SJCRH30 (cell line): ENCODE data around the gene TLL1. TPM values are rescaled to one million over a fixed set of nuclear protein-coding genes. Genes with fewer than 3 reads are reported as not detected.

Experiments
- DNase-seq, 2 experiments: peaks; one replicate each; pipeline ENCODE4 v3.0.0-alpha.2; 2015 to 2020
- H3K27ac ChIP-seq: fragments of 250-450 bp; sonication (Bioruptor Pico); 2 replicates; pipeline ENCODE4 v1.5.1; 2020; ENCODE audit warnings: mild to moderate bottlenecking, moderate library complexity
- H3K27me3 ChIP-seq: fragments of 250-450 bp; sonication (Bioruptor Pico); 2 replicates; pipeline ENCODE4 v1.5.1; 2020; ENCODE audit warnings: mild to moderate bottlenecking, moderate library complexity
- H3K36me3 ChIP-seq: fragments of 250-450 bp; sonication (Bioruptor Pico); 2 replicates; pipeline ENCODE4 v1.5.1; 2020; ENCODE audit warnings: mild to moderate bottlenecking, moderate library complexity
- H3K4me1 ChIP-seq: fragments of 250-450 bp; sonication (Bioruptor Pico); 2 replicates; pipeline ENCODE4 v1.5.1; 2020; ENCODE audit warnings: mild to moderate bottlenecking, moderate library complexity
- H3K4me3 ChIP-seq: fragments of 250-450 bp; sonication (Bioruptor Pico); 2 replicates; pipeline ENCODE4 v1.5.1; 2020; ENCODE audit warnings: mild to moderate bottlenecking, moderate library complexity
- H3K9me3 ChIP-seq: fragments of 250-450 bp; sonication (Bioruptor Pico); replicated peaks from 2 replicates; pipeline ENCODE4 v1.5.1; 2020; ENCODE audit warnings: mild to moderate bottlenecking, moderate library complexity
- total RNA-seq: library from RNA; depleted of rRNA; stranded (reverse); fragments of >200 nt; shearing (Covaris generic); gene quantifications from 2 replicates; pipeline ENCODE4 v1.2.3, GENCODE V29; 2014

The TLL1 gene
- total RNA-seq, 1 experiment from 2014 or later: 1.4 TPM

DNA sequence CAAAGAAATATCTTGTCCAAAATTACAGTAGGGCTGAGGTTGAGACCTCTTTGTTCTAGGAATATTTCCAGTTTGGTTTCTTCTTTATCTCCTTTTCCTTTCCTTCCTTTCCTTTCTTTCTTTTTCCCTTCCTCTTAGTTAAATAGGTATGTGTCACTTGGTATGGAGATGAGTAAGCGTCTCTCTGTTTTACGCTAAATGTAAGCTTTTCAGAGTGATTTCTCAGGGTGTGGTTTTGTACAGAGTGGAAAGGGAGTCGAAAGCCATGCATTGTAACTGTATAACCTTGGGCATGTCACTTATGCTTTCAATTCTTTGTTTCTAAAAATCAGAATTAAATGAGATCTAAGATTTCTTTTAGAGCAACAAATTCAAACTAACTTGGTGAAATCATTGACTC, 54.8 kb downstream of the TLL1 start:
- Histone ChIP-seq H3K27me3 (no peaks in the 10 kb centered on the region), H3K36me3 (no peaks in the 10 kb centered on the region), H3K9me3 (no peaks in the 10 kb centered on the region), H3K4me3 (no peak overlapping the region), H3K4me1 (no peaks in the 10 kb centered on the region), H3K27ac (no peak overlapping the region)
- no peak for DNase-seq

DNA sequence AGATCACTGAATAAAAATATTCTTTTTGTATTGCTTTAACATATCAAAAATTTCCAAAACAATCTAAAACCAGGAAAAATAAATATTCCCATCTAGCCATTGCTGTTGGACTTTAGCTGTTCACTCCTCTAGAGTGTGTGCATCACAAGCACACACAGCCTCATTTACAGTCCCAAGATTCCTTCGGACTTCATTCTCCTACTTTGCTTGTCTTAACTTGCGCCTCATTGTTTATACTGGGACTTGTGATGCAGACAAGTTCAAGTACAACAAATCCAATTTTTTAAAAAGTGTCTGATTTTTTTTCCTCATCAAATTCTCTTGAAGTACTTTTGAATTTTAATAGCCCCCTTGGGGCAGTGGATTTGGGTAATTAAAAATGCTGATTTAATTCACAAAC, 55.6 kb downstream of the TLL1 start:
- Histone ChIP-seq H3K36me3 (no peaks in the 10 kb centered on the region), H3K4me1 (no peaks in the 10 kb centered on the region), H3K27ac (no peak overlapping the region), H3K4me3 (no peak overlapping the region), H3K9me3 (no peaks in the 10 kb centered on the region), H3K27me3 (no peaks in the 10 kb centered on the region)
- no peak for DNase-seq

DNA sequence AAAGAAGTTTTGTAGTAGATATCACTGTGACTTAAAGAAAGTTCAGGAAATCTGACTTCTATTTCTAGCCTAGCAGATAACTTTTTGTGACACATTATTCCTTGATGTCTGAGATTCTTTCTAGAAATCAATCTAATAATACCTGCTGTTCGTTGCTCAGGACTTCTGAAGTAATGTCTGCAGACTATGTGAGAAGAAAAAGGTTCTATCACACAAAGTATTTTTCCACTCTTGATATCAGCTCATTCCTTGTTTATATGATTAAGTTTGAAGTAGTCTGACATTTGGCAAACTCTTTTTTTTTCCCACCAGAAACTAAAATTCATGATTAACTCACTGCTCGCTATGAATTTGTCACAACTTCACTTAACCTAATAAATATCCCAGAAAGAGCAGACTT, 56.6 kb downstream of the TLL1 start:
- Histone ChIP-seq H3K4me3 (no peak overlapping the region), H3K9me3 (no peaks in the 10 kb centered on the region), H3K27me3 (no peaks in the 10 kb centered on the region), H3K36me3 (no peaks in the 10 kb centered on the region), H3K4me1 (no peaks in the 10 kb centered on the region), H3K27ac (no peak overlapping the region)
- DNase-seq: no peak

DNA sequence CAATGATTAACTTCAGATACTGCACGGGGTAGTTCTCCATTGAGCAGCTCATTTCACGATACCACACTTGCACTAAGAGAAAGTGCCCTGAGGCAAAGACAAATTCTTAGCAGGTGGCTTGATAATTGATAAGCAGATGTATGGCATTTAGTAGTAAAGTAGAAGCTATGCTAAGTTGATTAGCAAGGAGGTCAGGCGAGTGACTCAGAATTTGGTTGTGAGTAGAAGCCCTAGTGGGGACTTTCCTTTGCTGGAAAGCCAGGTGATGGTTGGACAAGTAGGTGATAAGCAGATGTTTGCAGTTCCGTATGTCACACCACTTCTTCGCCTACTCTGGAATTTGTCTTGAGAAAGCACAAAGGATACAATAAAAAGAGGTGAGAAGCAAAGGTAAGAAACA, 58.7 kb downstream of the TLL1 start:
- Histone ChIP-seq H3K4me3 (no peak overlapping the region), H3K9me3 (no peaks in the 10 kb centered on the region), H3K27ac (no peak overlapping the region), H3K4me1 (no peaks in the 10 kb centered on the region), H3K27me3 (no peaks in the 10 kb centered on the region), H3K36me3 (no peaks in the 10 kb centered on the region)
- peak in 1 of 2 experiments; percentile 6 for DNase-seq

DNA sequence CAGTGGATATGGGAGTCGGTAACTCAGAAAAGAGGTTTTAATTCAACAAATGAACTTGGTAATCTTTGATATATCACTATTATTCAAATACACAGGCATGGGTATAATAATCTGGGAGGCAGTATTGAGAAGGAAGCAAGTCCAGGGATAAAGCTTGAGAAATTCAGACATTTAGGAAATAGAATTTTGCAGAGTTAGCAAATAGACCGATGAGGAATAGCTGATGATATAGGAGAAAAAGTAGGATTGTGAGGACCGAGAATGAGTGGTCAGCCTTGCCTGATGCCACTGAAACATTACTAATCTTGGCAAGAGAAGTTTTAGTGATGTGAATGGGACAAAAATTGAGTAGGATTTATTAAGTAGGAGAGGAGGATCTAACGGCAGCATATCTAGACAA, 71.9 kb downstream of the TLL1 start:
- H3K4me3 ChIP-seq: no peak overlapping the region
- no peaks in the 10 kb centered on the region for H3K9me3 ChIP-seq
- no peaks in the 10 kb centered on the region for H3K27me3 ChIP-seq
- H3K27ac ChIP-seq: no peak overlapping the region
- H3K4me1 ChIP-seq: no peaks in the 10 kb centered on the region
- DNase-seq: no peak
- no peaks in the 10 kb centered on the region for H3K36me3 ChIP-seq

DNA sequence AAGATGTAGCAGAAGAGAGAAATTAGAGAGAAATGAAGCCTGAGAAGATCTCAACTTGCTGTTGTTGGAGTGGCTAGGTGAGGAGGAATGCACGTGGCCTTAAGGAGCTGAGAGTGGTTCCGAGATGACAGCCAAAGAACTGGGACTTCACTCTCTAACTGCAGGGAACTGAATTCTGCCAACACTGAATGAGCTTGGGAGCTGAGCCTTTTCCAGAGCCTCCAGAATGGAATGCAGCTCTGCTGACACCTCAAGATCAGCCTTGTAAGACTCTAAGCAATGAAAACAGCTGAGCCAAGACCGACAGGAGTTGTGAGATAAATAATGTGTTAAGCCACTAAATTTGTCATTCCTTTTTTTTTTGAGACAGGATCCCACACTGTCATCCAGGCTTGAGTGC, 73.0 kb downstream of the TLL1 start:
- no peak for DNase-seq
- Histone ChIP-seq H3K4me1 (no peaks in the 10 kb centered on the region), H3K27ac (no peak overlapping the region), H3K36me3 (no peaks in the 10 kb centered on the region), H3K9me3 (no peaks in the 10 kb centered on the region), H3K27me3 (no peaks in the 10 kb centered on the region), H3K4me3 (no peak overlapping the region)

DNA sequence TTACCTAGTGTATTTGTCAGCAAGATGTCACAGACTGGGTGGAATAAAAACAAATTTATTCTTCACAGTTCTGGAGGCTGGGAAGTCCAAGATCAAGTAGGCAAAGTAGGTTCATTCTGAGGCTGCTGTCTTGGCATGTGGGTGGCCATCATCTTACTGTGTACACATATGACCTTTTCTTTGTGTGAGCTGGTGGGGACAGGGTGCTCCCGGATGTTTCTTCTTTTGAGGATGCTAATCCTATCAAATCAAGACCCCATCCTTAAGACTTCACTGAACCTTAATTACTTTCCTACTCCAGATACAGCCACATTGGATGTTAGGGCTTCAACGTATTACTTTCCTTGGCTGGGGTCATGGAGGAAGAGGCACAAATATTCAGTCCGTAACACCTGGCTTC, 74.0 kb downstream of the TLL1 start:
- no peaks in the 10 kb centered on the region for H3K36me3 ChIP-seq
- no peaks in the 10 kb centered on the region for H3K9me3 ChIP-seq
- H3K4me3 ChIP-seq: no peak overlapping the region
- H3K4me1 ChIP-seq: no peaks in the 10 kb centered on the region
- no peak for DNase-seq
- no peak overlapping the region for H3K27ac ChIP-seq
- no peaks in the 10 kb centered on the region for H3K27me3 ChIP-seq

DNA sequence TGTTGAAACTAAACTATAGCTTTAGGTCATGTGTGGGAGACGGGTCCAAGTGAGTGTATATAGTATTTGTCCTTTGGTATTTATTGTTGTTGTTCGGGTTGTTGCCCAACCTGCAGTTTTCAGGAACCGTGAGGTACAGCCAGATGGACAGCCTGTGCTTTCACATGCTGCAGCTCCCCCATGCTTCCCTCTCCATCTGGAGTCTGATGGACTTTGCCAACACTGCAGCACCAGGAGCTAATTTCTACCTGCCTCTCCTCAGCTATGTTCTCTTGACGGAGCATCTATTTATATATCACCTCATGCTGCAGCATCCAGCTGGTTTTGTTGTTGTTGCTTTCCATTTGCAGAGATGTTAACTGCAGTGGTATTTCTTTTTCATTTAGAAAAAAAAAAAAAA, 80.1 kb downstream of the TLL1 start:
- no peak for DNase-seq
- Histone ChIP-seq H3K4me3 (no peak overlapping the region), H3K27me3 (no peaks in the 10 kb centered on the region), H3K27ac (no peak overlapping the region), H3K4me1 (no peaks in the 10 kb centered on the region), H3K36me3 (no peaks in the 10 kb centered on the region), H3K9me3 (no peaks in the 10 kb centered on the region)

DNA sequence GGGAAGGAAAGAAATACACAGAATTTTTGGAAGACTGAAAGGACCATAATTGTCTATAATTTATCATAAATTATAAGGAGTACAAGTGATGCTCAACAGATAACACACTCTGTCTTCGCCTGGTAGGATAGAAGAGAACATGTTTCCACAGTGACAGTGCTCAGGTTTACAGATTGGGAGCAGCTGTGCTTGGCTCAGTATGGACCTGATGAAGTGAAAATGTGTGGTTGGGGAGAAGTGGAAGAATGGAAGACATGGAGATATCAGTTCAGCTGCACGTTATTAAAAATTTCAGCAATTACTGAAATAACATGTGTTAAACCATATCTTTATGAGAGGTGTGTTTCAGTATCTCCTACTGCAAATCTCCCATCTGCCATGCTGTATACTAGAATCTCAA, 90.6 kb downstream of the TLL1 start:
- Histone ChIP-seq H3K4me3 (no peak overlapping the region), H3K27me3 (no peaks in the 10 kb centered on the region), H3K36me3 (no peaks in the 10 kb centered on the region), H3K27ac (no peak overlapping the region), H3K4me1 (no peaks in the 10 kb centered on the region), H3K9me3 (no peaks in the 10 kb centered on the region; the same call in 1 of the 2 replicates)
- DNase-seq: no peak

DNA sequence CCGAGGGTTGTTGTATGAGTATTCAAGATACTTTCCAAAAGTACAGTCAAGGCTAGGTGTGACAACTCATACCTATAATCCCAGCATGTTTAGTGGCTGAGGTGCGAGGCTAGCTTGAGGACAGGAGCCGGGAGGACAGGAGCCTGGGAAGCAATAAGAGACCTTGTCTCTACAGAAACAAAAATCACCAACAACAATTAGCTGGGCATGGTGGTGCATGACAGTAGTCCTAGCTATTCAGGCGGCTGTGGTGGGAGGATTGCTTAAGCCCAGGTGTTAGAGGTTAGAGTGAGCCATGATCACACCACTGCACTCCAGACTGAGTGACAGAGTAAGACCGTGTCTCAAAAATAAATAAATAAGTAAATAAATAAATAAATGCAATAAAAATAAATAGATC, 91.6 kb downstream of the TLL1 start:
- no peak for DNase-seq
- no peak overlapping the region for H3K27ac ChIP-seq
- H3K9me3 ChIP-seq: no peaks in the 10 kb centered on the region; the same call in 1 of the 2 replicates
- no peak overlapping the region for H3K4me3 ChIP-seq
- no peaks in the 10 kb centered on the region for H3K27me3 ChIP-seq
- no peaks in the 10 kb centered on the region for H3K36me3 ChIP-seq
- no peaks in the 10 kb centered on the region for H3K4me1 ChIP-seq

DNA sequence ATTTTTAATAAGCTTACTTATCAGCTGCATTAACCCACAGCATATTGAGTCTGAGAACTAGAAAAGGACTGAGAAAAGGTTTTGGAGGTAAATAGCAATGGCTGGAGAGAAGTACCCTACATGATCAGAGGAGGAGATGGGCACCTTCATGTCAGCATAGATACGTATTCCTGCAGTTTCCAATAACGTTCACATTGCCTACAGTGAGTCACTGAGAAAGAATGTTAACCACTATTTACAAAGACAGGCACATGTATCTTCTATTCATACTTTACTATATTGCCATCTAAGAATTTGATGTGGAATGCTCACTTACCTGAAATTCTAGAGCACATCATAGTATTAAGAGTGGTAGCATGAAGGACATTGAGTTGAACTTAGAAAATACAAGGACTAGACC, 92.5 kb downstream of the TLL1 start:
- Histone ChIP-seq H3K36me3 (no peaks in the 10 kb centered on the region), H3K4me1 (no peaks in the 10 kb centered on the region), H3K27ac (no peak overlapping the region), H3K4me3 (no peak overlapping the region), H3K27me3 (no peaks in the 10 kb centered on the region), H3K9me3 (no peaks in the 10 kb centered on the region; the same call in 1 of the 2 replicates)
- DNase-seq: no peak

DNA sequence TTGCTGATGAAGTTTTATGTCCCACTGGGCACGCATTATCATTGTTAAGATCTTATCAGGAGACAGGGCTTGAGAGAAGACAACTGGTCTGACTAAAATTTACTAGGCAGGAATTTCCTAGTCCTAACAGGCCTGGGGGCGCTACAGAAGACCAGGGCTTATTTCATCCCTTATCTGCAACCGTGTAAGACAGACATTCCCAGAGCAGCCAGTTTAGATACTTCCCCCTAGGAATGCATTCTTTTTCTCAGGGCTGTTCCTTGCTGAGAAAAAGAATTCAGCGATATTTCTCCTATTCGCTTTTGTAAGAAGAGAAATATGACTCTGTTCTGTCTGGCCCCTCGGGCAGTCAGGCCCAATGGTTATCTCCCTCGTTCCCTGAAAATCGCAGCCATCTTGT, 93.8 kb downstream of the TLL1 start:
- Histone ChIP-seq H3K27me3 (no peaks in the 10 kb centered on the region), H3K27ac (no peak overlapping the region), H3K4me3 (no peak overlapping the region), H3K4me1 (no peaks in the 10 kb centered on the region), H3K9me3 (no peaks in the 10 kb centered on the region; the same call in 1 of the 2 replicates), H3K36me3 (no peaks in the 10 kb centered on the region)
- no peak for DNase-seq

DNA sequence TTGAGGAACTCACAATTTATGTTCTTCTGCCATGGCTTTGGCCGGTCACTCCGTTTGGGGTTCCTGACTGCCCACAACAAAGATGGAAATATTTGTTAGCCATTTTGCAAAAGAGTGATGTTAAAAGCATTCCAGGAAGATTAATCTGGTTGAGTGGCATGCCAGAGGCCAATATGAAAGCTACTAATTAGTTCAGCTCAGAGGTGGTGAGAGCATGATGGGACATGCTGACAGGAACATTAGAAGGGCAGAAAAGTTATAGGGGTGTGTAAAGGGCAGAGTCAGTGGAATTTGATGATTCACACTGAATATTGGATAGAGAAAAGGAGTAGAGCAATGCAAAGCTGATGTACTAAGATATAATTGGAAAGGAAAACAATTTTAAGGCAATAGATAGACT, 94.4 kb downstream of the TLL1 start:
- no peaks in the 10 kb centered on the region for H3K36me3 ChIP-seq
- no peaks in the 10 kb centered on the region; the same call in 1 of the 2 replicates for H3K9me3 ChIP-seq
- H3K4me3 ChIP-seq: no peak overlapping the region
- H3K27me3 ChIP-seq: no peaks in the 10 kb centered on the region
- no peaks in the 10 kb centered on the region; the same call in 1 of the 2 replicates for H3K4me1 ChIP-seq
- no peak overlapping the region for H3K27ac ChIP-seq
- DNase-seq: no peak

DNA sequence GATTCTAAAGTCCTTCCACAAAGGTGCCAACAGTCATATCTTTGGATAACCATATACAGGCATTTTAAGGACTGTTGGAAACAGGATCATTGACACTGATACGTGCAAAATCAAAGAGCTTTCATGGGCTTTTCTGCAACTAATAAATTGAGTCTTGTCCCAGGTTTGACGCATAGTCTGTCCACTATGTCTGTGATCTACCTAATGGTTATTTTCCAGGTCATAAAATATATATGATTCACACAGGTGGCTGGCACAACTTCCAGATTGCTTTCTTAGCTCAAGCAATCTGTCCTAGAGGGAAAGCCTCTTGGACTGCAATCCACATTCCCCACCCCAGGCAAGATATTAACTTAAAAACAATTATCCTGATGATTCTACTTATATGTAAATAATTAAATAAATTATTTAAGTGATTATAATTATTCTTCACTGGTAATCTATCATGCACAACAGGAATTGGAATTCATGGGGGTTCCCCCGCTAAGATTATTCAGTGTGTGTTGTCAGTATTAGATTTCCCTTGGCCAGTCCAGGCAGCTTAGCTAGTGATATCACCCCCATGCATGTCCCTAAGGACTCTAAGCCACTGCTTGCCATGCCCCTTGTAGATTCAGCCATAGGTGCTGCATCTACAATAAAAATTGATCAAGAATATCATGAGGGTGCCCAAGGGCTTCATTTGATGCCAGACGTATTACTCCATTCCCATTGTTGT, 97.8 kb downstream of the TLL1 start:
- Histone ChIP-seq H3K4me3 (no peak overlapping the region), H3K27me3 (no peaks in the 10 kb centered on the region), H3K9me3 (no peaks in the 10 kb centered on the region; the same call in 1 of the 2 replicates), H3K36me3 (no peaks in the 10 kb centered on the region), H3K27ac (no peak overlapping the region), H3K4me1 (no peaks in the 10 kb centered on the region; the same call in 1 of the 2 replicates)
- no peak for DNase-seq

DNA sequence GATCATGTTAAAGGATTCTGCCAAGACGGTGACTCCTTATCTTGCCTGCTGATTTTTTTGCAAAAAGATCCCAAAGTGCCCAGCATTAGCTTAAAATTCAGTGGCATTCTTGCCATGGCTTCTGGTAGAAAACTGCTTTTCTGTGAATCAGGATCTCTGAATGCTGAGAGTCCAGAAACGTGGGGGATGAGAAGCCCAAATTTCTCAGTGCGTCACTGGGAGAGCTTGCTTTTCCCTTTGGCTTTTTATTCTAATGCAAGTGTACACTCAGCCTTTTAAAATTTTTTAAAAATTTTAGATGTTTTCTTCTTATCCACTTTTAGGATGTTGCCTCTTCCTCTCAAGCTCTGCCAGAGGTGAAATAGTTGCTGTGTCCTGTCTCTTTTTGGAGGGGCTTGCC, 98.4 kb downstream of the TLL1 start:
- no peak overlapping the region for H3K4me3 ChIP-seq
- H3K27ac ChIP-seq: no peak overlapping the region
- no peaks in the 10 kb centered on the region; the same call in 1 of the 2 replicates for H3K9me3 ChIP-seq
- no peaks in the 10 kb centered on the region for H3K27me3 ChIP-seq
- DNase-seq: no peak
- no peaks in the 10 kb centered on the region; the same call in 1 of the 2 replicates for H3K4me1 ChIP-seq
- H3K36me3 ChIP-seq: no peaks in the 10 kb centered on the region

DNA sequence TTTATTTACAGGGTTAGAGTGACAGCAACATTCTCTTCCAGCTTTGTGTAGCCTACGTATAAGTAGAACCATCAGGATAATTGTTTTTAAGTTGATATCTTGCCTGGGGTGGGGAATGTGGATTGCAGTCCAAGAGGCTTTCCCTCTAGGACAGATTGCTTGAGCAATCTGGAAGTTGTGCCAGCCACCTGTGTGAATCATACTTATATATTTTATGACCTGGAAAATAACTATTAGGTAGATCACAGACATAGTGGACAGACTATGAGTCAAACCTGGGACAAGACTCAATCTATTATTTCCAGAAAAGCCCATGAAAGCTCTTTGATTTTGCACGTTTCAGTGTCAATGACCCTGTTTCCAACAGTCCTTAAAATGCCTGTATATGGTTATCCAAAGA, 98.9 kb downstream of the TLL1 start:
- Histone ChIP-seq H3K36me3 (no peaks in the 10 kb centered on the region), H3K27ac (no peak overlapping the region), H3K4me3 (no peak overlapping the region), H3K4me1 (no peaks in the 10 kb centered on the region; the same call in 1 of the 2 replicates), H3K9me3 (no peaks in the 10 kb centered on the region; the same call in 1 of the 2 replicates), H3K27me3 (no peaks in the 10 kb centered on the region)
- DNase-seq: no peak
